Thymus (tissue), 11 donors: ENCODE data around the gene CHDH. TPM values are rescaled to one million over a fixed set of nuclear protein-coding genes. Genes with fewer than 3 reads are reported as not detected.

ENCODE experiments used
- DNase-seq, 9 donors: peaks; one replicate each; pipeline ENCODE4 v3.0.0-alpha.2; 2013; ENCODE audit warnings: low spot score in 9 of 9, low read depth in 6 of 9, missing footprints in 1 of 9
- H3K27ac ChIP-seq, 2 donors: one replicate each; pipeline ENCODE4 v1.5.1; 2013; ENCODE audit warnings: control low read depth in 1 of 2, low read depth in 1 of 2, low read length in 1 of 2, mild to moderate bottlenecking in 1 of 2, moderate library complexity in 1 of 2
- H3K27me3 ChIP-seq, 2 donors: one replicate each; pipeline ENCODE4 v1.5.1; 2013; ENCODE audit warnings: low read length in 1 of 2; ENCODE audit not compliant: control insufficient read depth in 2 of 2, insufficient read depth in 1 of 2
- H3K36me3 ChIP-seq, 2 donors: one replicate each; pipeline ENCODE4 v1.5.1; 2013; ENCODE audit warnings: low read length in 1 of 2, mild to moderate bottlenecking in 1 of 2, moderate library complexity in 1 of 2; ENCODE audit not compliant: control insufficient read depth in 2 of 2, insufficient read depth in 2 of 2
- H3K4me1 ChIP-seq, 2 donors: one replicate each; pipeline ENCODE4 v1.5.1; 2013; ENCODE audit warnings: low read length in 2 of 2; ENCODE audit not compliant: control insufficient read depth in 2 of 2, insufficient read depth in 2 of 2
- H3K4me3 ChIP-seq, 2 donors: one replicate each; pipeline ENCODE4 v1.5.1; 2013; ENCODE audit warnings: low read length in 2 of 2, control low read depth in 1 of 2, mild to moderate bottlenecking in 1 of 2
- H3K9me3 ChIP-seq, 2 donors: one replicate each; pipeline ENCODE4 v1.5.1; 2013; ENCODE audit warnings: low read length in 1 of 2, mild to moderate bottlenecking in 1 of 2; ENCODE audit not compliant: control insufficient read depth in 2 of 2, insufficient read depth in 1 of 2
- WGBS: extraction: QIAGEN DNeasy Blood & Tissue Kit; methylation state at CpG from one replicate; pipeline ENCODE4 v1.1.7; 2013; 5-methylcytosine and 5-hydroxymethylcytosine counted together
- polyA plus RNA-seq: library from polyadenylated mRNA; stranded (reverse); fragments of 200-250 nt; gene quantifications from one replicate; pipeline ENCODE4 v1.2.3, GENCODE V29; 2013
- total RNA-seq: library from RNA; stranded (reverse); fragments of 120-200 nt; gene quantifications from one replicate; pipeline ENCODE4 v1.2.4, GENCODE V29; 2013
- donor health status: healthy.

CHDH gene
- total and polyA plus RNA-seq, 2 donors, result 0.38 to 0.57 TPM

DNA sequence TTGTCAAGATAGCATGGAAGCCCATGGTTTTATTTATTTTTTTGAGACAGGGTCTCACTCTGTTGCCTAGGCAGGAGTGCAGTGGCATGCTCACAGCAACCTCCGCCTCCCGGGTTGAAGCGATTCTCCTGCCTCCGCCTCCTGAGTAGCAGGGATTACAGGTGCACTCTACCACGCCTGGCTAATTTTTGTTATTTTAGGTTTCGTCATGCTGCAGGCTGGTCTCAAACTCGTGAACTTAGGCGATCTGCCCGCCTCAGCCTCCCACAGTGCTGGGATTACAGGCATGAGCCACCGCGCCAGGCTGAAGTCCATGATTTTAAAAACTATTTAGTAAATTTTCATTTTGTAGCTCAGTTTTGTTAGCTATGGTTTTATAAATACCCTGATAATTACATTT, 38.4 kb upstream of the CHDH start:
- Histone ChIP-seq H3K36me3 (peaks cover 10 to 23% of the 10 kb centered on the region in 2 donors), H3K27ac (no peak overlapping the region), H3K4me3 (no peak overlapping the region), H3K4me1 (peaks cover 8 to 9% of the 10 kb centered on the region in 2 donors), H3K27me3 (no peaks in the 10 kb centered on the region), H3K9me3 (no peaks in the 10 kb centered on the region)
- WGBS, result 97% methylated on average over 11 of the region's 11 CpGs
- DNase-seq, result no peak

DNA sequence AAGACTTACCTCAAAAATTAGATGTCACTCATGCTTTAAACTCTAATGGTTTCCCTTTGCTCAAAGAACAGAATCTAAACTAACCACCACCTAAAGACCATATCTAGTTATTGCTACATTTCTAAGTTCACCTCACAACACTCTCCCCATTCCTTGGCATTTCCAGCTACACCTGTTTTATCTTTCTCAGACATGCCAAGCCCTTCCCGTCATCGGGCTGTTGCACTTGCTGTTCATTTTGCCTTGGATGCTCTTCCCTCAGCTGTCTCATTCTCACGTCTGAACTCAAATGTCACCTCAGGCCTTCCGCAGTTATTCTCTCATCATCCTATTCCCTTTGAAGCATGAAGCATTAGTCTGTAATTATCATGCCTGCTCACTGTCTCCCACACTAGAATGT, 36.8 kb upstream of the CHDH start:
- H3K4me3 ChIP-seq, result no peak overlapping the region

DNA sequence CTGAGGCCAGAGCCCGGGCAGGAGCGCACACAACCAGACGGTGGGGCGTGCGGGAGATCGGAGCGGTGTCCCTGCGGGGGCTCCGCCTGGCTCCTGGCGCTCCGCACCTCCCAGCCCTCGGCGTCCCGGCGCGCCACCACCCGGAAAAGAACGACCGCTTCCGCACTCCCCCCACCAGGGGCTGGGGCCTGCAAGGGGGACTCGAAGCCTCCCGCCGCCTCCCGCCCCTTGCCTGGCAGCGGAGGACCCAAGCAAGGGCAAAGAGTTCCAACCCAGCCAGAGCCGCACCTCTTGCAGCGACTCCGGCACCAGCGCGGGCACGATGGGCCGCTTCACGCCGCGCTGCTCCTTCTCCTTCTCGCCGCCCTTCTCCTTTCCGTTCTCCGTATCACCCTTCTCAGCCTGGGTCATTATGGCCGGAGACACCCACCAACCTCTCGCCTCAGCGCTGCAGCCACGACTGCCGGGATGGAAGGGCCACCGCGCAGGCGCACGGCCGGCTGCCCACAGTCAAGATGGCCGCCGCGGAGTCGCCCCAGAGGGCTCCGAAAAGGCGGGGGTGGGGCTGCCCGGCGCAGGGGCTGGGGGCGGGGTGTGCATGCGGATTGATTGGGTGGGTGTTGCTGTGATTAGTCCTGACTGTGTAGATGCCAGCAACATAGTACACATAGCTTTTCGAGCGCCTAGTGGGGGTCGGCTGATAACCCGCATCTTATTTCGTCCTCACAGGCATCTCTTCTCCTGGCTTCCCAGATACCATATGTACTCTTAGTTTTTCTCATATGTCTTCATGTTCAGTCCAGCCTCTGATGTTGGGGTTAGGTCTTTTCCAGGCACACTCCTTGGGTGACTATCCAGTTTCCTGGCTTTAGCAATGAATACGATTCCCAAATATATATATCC, 35.7 kb upstream of the CHDH start, which contains the start of gene ACTR8:
Gene ACTR8 (minus strand): TSS at position 462 of the 903 bp plus-strand sequence. CDS start 51 bp downstream, at position 411.
- Histone ChIP-seq H3K27me3 (no peaks in the 10 kb centered on the region), H3K9me3 (no peaks in the 10 kb centered on the region), H3K4me1 (peaks cover 5 to 7% of the 10 kb centered on the region in 2 donors), H3K27ac (peak within 1 kb of the TSS; percentile 69 to 87), H3K36me3 (peaks cover 25 to 37% of the 10 kb centered on the region in 2 donors), H3K4me3 (peak within 1 kb of the TSS; percentile 71 to 84)
- 2% methylated on average over 65 of the region's 65 CpGs for WGBS
- DNase-seq, result peak; percentile 66 to 91 (median 77)

More for the DNA sequence above, 36.8 kb upstream of the CHDH start:
- no peak for DNase-seq
- over 99% methylated on average over 4 of the region's 4 CpGs for WGBS
- Histone ChIP-seq H3K27me3 (no peaks in the 10 kb centered on the region), H3K27ac (no peak overlapping the region), H3K9me3 (no peaks in the 10 kb centered on the region), H3K36me3 (peaks cover 14 to 30% of the 10 kb centered on the region in 2 donors), H3K4me1 (peaks cover 8 to 9% of the 10 kb centered on the region in 2 donors)

DNA sequence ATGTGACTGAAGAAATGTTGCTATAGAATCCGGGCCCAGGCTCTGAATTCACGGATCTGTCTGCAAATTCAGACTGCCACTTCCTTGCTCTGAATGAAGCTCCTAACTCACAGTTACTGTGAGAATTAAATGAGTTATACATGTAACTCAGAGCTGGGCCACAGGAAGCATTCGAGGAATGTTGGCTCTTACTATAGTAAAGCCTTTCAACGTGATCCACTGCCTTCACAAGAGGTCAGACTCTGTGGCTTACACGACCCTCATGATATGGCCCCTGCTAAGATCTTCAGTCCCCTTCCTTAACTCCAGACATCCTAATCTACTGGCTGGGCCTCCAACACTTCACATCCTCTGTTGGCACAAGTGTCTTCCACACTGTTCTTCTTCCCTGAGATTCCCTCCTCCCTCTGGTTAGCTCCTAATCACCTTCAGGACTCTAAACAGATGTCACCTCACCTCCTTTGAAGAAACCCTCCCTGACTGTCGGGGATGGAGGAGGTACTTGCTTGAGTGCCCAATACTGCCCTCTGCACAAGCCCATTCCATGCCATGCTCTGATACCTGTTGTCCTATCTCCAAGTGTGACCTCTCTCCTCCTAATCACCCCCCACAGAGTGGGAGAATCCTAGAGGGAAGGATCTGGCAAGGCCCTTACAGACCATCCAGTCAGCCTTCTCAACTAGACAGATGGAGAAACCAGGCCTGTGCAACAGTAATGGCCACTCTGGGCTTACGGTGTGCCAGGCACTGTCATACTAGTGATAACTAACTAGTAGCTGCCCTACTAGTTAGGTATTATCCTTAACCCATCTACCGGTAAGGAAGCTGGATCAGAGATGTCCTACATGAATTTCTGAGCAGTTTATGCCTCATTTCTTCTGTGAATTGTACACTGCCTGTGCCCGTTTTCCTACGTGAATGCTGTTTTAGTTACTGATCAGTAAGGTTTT, 34.5 kb upstream of the CHDH start:
- no peak overlapping the region for H3K27ac ChIP-seq
- H3K27me3 ChIP-seq, result no peaks in the 10 kb centered on the region
- WGBS, result 94% methylated on average over 10 of the region's 10 CpGs
- H3K36me3 ChIP-seq, result peaks cover 31 to 37% of the 10 kb centered on the region in 2 donors
- peak overlapping the region; percentile 71 to 84 for H3K4me3 ChIP-seq
- H3K9me3 ChIP-seq, result no peaks in the 10 kb centered on the region
- DNase-seq, result no peak
- H3K4me1 ChIP-seq, result peaks cover 4 to 7% of the 10 kb centered on the region in 2 donors

DNA sequence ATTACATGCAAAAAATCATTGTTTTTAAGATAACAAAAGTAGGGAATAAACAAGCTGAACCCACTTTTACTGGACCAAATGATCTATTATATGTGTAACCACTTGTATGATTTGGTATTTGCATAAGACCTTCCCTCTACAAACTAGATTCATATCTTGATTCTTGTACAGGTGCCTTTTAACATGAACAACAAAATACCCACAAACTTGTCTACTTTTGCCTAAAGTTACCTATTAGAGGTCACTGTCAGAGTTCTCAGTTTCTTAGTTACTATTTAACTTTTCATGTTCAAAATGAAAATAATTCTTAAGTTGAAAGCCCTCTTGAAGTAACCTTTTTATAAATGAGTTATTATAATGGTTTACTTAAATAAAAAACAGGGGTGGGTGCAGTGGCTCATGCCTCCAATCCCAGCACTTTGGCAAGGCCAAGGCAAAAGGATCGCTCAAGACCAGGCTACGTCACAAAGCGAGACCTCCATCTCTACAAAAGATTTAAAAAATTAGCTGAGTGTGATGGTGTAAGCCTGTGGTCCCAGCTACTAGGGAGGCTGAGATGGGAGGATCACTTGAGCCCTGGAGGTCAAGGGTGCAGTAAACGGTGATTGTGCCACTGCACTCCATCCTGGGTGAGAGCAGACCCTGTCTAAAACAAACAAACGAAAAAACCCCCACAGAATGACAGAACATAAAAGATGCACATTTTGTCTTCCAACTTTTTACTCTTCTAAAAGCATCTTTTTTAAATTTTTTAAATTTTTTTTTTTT, 19.7 kb upstream of the CHDH start:
- Histone ChIP-seq H3K9me3 (no peaks in the 10 kb centered on the region), H3K27me3 (no peaks in the 10 kb centered on the region), H3K36me3 (peaks cover 53 to 71% of the 10 kb centered on the region in 2 donors), H3K4me1 (no peaks in the 10 kb centered on the region), H3K4me3 (no peak overlapping the region), H3K27ac (no peak overlapping the region)
- 98% methylated on average over 5 of the region's 5 CpGs for whole genome bisulfite sequencing
- no peak for DNase-seq

DNA sequence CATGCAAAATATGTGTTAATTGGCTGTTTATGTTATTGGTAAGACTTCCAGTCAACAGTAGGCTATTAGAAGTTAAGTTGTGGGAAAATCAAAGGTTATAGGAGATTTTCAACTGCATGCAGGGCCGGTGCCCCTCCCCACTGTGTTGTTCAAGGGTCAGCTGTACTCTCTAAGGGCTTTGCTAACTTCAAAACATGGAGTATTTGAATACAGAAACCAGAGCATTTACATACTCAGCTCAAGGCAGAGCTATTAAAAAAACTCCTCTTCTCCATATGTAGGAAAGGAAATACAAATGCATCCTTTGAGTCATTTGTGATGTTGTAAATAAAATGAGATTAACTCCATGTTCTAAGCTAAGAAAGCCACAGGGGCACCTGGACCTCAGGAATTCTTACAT, 16.9 kb upstream of the CHDH start:
- DNase-seq, result no peak
- WGBS, result 96% methylated on average over 1 of the region's 1 CpG
- Histone ChIP-seq H3K27ac (no peak overlapping the region), H3K4me3 (no peak overlapping the region), H3K4me1 (no peaks in the 10 kb centered on the region), H3K36me3 (peaks cover 37 to 49% of the 10 kb centered on the region in 2 donors), H3K27me3 (no peaks in the 10 kb centered on the region), H3K9me3 (no peaks in the 10 kb centered on the region)

DNA sequence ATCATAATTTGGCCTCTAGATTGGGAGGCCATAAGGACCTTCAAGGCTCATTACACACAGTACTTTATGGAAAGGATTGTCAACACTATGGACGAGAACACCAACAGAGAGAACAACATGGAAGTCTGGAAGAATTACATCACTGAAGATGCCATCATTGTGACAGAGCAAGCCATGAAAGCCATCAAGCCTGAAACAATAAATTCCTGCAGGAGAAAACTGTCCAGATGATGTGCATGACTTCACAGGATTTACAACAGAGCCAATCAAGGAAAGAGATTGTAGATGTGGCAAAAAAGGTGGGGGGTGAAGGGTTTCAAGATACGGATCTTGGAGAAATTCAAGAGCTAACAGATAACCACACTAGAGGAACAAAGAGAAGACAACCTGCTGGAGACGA, 16.0 kb upstream of the CHDH start:
- DNase-seq, result no peak
- Histone ChIP-seq H3K9me3 (no peaks in the 10 kb centered on the region), H3K27ac (no peak overlapping the region), H3K36me3 (peaks cover 32 to 42% of the 10 kb centered on the region in 2 donors), H3K4me3 (no peak overlapping the region), H3K4me1 (no peaks in the 10 kb centered on the region), H3K27me3 (no peaks in the 10 kb centered on the region)
- WGBS, result 95% methylated on average over 3 of the region's 3 CpGs

DNA sequence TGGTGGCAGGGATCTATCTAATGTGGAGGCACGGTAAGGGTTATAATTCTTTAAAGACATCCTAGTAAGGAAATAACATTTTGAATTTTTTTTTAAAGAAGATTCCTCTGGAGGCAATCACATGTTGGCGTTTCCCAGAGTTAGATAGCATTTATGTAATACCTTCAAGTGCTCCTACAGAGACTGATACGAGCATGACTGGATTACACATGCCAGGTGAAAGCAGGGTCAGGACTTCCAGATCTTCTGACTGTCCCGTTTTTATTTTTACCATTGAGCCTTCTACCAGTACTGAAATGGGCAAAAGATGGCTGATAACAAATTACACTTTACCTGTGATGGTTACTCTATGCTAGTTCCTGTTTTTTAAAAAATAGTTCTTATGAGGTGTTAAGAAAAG, 14.0 kb upstream of the CHDH start:
- H3K36me3 ChIP-seq, result peaks cover 32 to 35% of the 10 kb centered on the region in 2 donors
- DNase-seq, result no peak
- H3K9me3 ChIP-seq, result no peaks in the 10 kb centered on the region
- no peak overlapping the region for H3K27ac ChIP-seq
- 97% methylated on average over 4 of the region's 4 CpGs for WGBS
- H3K27me3 ChIP-seq, result no peaks in the 10 kb centered on the region
- no peaks in the 10 kb centered on the region for H3K4me1 ChIP-seq
- H3K4me3 ChIP-seq, result no peak overlapping the region
